ENCODE results near the gene EGLN1.

- TF ChIP-seq CTCF (IDR thresholded peaks at IDR 0.05) (no peak), POLR2A (IDR thresholded peaks at IDR 0.05) (no peak)
Observed at GRCh38 chr1:231396643-231397042, 25.4 kb downstream of the EGLN1 start.
